Measurements from ENCODE around the gene MED14. TPM values are rescaled to one million over a fixed set of nuclear protein-coding genes. Genes with fewer than 3 reads are reported as not detected.

Gene MED14
- total and polyA plus RNA-seq, 2 of the 13 experiments (the other 11 are each of a cell fraction or from before 2014, with no cell fraction given), result 10.2 to 16.3 TPM

GRCh38 chrX:40757058-40757457 lies 21.7 kb upstream of the MED14 start:
- ATAC-seq (peak; percentile 82), FAIRE-seq (peak; percentile 65), DNase-seq (ENCODE audit: low spot score) (peak; percentile 7)
- H3K4me3 ChIP-seq (replicated peaks in 1 of 3; ENCODE audit: insufficient read depth in 1 of 3, low read depth in 2 of 3, low read length in 3 of 3), result no peak overlapping the region
- intact Hi-C loops (cut with micrococcal nuclease; ENCODE audit: unreplicated experiment) (no loop called here), in situ Hi-C loops (cut with HindIII; ENCODE audit: extremely low pct_ligation_motif_present, low pct_unique_long_range_greater_than_20kb) (no loop called here)
- WGBS (ENCODE audit: low lambda C conversion rate), result 0% methylated on average over 1 of the region's 1 CpG
- no peaks in the 10 kb centered on the region for H3K79me2 ChIP-seq (ENCODE audit: insufficient read depth, low read length)
- H3K9ac ChIP-seq (ENCODE audit: insufficient read depth, low read depth, low read length), result no peak overlapping the region
- H3K27me3 ChIP-seq (ENCODE audit: control insufficient read depth in 1 of 2, insufficient read depth in 2 of 2, low read length in 2 of 2), result no peaks in the 10 kb centered on the region
- no peak overlapping the region for H3K27ac ChIP-seq (ENCODE audit: extremely low read length, insufficient read depth, low read length)
- no peaks in the 10 kb centered on the region for H4K20me1 ChIP-seq (ENCODE audit: insufficient read depth, low read length)
- ChIA-PET CTCF (ENCODE audit: low intra/inter-chr PET ratio, low total read pairs) (no interaction called here), POLR2A (no interaction called here)
- H3K4me1 ChIP-seq (ENCODE audit: insufficient read depth, low read length), result peaks cover 16% of the 10 kb centered on the region; the same call in 1 of the 2 replicates
- H3K36me3 ChIP-seq (replicated peaks in 1 of 2; ENCODE audit: control insufficient read depth in 1 of 2, insufficient read depth in 2 of 2, low read length in 2 of 2), result no peaks in the 10 kb centered on the region
- no TSS peak for BruUV-seq (replicated peaks)
- H2AFZ ChIP-seq (ENCODE audit: low read length), result no peak overlapping the region
- H3K9me3 ChIP-seq (ENCODE audit: low read length), result no peaks in the 10 kb centered on the region
- H3K4me2 ChIP-seq (ENCODE audit: low read depth, low read length), result peak overlapping the region; percentile 12; the same call in 1 of the 2 replicates
- TF ChIP-seq PAXIP1 (CRISPR knock-in tag; conservative IDR thresholded peaks at IDR 0.05), result peak; percentile 50; the same call in 1 of the 2 replicates
- no peak for TF ChIP-seq SOX6 (IDR thresholded peaks at IDR 0.05)
- peak; percentile 36; the same call in 1 of the 2 replicates for TF ChIP-seq SOX6 (CRISPR knock-in tag; IDR thresholded peaks at IDR 0.05)
- no peak for TF ChIP-seq SETDB1 (CRISPR knock-in tag; IDR thresholded peaks at IDR 0.05; ENCODE audit: borderline replicate concordance)
- no peak for TF ChIP-seq SRSF9 (IDR thresholded peaks at IDR 0.05; ENCODE audit: borderline replicate concordance, insufficient read depth, low read depth, low read length, poor library complexity, severe bottlenecking)
- no peak for TF ChIP-seq XBP1 (CRISPR knock-in tag; IDR thresholded peaks at IDR 0.05)
- TF ChIP-seq, protein P1, sequence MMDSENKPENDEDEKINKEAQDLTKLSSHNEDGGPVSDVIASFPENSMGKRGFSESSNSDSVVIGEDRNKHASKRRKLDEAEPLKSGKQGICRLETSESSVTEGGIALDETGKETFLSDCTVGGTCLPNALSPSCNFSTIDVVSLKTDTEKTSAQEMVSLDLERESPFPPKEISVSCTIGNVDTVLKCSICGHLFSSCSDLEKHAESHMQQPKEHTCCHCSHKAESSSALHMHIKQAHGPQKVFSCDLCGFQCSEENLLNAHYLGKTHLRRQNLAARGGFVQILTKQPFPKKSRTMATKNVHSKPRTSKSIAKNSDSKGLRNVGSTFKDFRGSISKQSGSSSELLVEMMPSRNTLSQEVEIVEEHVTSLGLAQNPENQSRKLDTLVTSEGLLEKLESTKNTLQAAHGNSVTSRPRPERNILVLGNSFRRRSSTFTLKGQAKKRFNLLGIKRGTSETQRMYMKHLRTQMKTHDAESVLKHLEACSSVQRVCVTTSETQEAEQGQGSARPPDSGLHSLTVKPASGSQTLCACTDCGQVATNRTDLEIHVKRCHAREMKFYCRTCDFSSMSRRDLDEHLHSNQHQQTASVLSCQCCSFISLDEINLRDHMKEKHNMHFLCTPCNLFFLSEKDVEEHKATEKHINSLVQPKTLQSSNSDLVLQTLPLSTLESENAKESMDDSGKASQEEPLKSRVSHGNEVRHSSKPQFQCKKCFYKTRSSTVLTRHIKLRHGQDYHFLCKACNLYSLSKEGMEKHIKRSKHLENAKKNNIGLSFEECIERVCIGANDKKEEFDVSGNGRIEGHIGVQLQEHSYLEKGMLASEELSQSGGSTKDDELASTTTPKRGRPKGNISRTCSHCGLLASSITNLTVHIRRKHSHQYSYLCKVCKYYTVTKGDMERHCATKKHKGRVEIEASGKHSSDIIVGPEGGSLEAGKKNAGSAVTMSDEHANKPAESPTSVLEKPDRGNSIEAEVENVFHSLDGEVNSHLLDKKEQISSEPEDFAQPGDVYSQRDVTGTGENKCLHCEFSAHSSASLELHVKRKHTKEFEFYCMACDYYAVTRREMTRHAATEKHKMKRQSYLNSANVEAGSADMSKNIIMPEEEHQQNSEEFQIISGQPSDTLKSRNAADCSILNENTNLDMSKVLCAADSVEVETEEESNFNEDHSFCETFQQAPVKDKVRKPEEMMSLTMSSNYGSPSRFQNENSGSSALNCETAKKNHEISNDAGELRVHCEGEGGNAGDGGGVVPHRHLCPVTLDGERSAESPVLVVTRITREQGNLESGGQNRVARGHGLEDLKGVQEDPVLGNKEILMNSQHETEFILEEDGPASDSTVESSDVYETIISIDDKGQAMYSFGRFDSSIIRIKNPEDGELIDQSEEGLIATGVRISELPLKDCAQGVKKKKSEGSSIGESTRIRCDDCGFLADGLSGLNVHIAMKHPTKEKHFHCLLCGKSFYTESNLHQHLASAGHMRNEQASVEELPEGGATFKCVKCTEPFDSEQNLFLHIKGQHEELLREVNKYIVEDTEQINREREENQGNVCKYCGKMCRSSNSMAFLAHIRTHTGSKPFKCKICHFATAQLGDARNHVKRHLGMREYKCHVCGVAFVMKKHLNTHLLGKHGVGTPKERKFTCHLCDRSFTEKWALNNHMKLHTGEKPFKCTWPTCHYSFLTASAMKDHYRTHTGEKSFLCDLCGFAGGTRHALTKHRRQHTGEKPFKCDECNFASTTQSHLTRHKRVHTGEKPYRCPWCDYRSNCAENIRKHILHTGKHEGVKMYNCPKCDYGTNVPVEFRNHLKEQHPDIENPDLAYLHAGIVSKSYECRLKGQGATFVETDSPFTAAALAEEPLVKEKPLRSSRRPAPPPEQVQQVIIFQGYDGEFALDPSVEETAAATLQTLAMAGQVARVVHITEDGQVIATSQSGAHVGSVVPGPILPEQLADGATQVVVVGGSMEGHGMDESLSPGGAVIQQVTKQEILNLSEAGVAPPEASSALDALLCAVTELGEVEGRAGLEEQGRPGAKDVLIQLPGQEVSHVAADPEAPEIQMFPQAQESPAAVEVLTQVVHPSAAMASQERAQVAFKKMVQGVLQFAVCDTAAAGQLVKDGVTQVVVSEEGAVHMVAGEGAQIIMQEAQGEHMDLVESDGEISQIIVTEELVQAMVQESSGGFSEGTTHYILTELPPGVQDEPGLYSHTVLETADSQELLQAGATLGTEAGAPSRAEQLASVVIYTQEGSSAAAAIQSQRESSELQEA (CRISPR knock-in tag; IDR thresholded peaks at IDR 0.05; ENCODE audit: not compliant biosample characterization), result no peak
- TF ChIP-seq RBM39 (IDR thresholded peaks at IDR 0.05; ENCODE audit: low read depth, low read length, poor library complexity, severe bottlenecking), result no peak
- no peak for TF ChIP-seq KLF16 (CRISPR knock-in tag; IDR thresholded peaks at IDR 0.05)
- TF ChIP-seq SOX13 (IDR thresholded peaks at IDR 0.05), result no peak
- peak in 1 of 2 experiments; percentile 33; a peak in 1 of 4 replicates for TF ChIP-seq SOX13 (CRISPR knock-in tag; conservative IDR thresholded peaks at IDR 0.05 in 1 of 2, IDR thresholded peaks at IDR 0.05 in 1 of 2)

Data from HepG2 (cell line).